Measurements from ENCODE around the gene TRMT2A.

Gene TRMT2A

GRCh38 chr22:20145832-20146223, 28.8 kb upstream of the TRMT2A start:
- in situ Hi-C loops (cut with HindIII; ENCODE audit: low pct_unique_long_range_greater_than_20kb, low sequenced_read_pairs): no loop called here
- TF ChIP-seq JUND (IDR thresholded peaks at IDR 0.05; ENCODE audit: low read depth): no peak
- no peak for DNase-seq (ENCODE audit: low read depth in 1 of 2, low spot score in 1 of 2)

GRCh38 chr22:20145206-20145831, 28.3 kb upstream of the TRMT2A start:
- no peak for TF ChIP-seq JUND (IDR thresholded peaks at IDR 0.05; ENCODE audit: low read depth)
- in situ Hi-C loops (cut with HindIII; ENCODE audit: low pct_unique_long_range_greater_than_20kb, low sequenced_read_pairs): no loop called here
- DNase-seq (ENCODE audit: low read depth in 1 of 2, low spot score in 1 of 2): no peak

DNA sequence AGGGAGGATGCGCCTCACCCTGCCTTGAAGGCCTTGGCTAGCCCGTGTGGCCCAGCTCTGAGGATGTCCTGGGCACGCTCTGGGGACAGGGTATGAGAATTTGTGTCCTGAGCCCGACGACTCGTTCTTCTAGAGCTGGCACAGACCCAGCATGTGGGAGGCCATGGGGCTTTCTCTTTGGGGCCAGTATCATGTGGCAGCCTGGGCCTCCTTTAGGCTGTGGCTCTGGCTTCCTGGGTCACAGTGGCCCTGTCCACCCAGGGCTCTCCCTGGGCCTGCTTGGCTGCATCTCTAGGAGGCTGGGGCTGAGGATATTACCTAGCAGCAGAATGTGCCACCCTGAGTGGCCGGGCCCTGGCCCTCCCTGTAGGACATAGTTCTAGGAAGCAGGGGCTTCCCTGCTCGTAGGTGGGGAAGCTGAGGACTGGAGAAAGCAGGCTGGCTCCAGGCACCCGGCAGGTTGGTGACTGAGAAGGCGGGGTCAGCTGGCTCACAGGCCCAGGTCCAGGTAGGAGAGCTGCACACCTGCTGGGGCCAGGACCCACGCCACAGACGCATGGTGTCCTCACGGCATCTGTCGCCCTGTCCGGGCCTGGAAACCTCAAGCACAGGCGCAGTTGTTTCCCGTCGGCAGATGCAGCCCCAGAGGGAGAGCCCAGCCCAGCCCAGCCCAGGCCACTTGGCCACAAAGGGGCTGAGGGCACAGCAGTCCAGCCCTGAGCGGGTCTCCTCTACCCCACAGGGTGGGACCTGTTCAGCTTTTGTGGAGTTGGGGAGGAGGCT, 27.0 kb upstream of the TRMT2A start:
- DNase-seq (ENCODE audit: low read depth in 1 of 2, low spot score in 1 of 2): no peak
- in situ Hi-C loops (cut with HindIII; ENCODE audit: low pct_unique_long_range_greater_than_20kb, low sequenced_read_pairs): no loop called here
- TF ChIP-seq JUND (IDR thresholded peaks at IDR 0.05; ENCODE audit: low read depth): no peak

GRCh38 chr22:20142711-20143621, 25.9 kb upstream of the TRMT2A start:
- no peak for TF ChIP-seq JUND (IDR thresholded peaks at IDR 0.05; ENCODE audit: low read depth)
- in situ Hi-C loops (cut with HindIII; ENCODE audit: low pct_unique_long_range_greater_than_20kb, low sequenced_read_pairs): no loop called here
- no peak for DNase-seq (ENCODE audit: low read depth in 1 of 2, low spot score in 1 of 2)

DNA sequence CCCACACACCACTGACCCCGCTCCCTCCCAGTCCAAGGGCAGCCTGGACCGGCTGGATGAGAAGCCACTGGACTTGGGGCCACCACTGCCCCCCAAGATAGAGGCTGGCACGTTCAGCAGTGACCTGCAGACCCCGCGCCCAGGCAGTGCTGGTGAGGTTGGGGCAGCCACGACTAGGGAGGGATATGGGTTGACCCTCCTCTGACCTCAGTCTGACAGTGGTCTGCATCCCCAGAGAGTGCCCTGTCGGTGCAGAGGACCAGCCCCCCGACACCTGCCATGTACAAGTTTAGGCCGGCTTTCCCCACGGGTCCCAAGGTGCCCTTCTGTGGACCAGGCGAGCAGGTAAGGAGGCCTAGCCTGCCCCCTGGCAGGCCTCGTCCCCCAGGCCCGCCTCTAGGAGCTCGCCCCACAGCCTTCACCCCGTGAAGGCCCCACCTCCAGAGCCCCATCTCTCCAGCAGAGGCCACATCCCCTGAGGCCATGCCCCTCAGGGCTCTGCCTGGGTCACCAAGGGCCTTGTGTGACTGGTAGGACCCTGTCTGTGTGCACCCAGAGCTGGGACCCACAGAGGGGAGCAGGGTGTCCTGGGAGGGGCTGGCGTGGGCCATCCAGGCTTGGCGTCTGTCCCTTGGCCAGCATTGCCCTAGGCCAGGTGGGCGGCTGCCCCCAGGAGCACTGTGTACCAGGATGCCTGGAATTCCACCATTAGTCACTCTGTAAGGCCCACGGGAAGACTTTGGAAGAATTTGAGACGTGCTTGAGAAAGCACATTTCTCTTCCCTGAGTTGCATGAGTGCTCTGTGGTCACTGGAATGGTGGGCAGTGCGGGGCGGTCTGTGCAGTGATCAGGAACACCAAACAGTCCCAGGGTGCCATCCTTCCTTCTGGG, 24.4 kb upstream of the TRMT2A start:
- TF ChIP-seq JUND (IDR thresholded peaks at IDR 0.05; ENCODE audit: low read depth): no peak
- no peak for DNase-seq (ENCODE audit: low read depth in 1 of 2, low spot score in 1 of 2)
- in situ Hi-C loops (cut with HindIII; ENCODE audit: low pct_unique_long_range_greater_than_20kb, low sequenced_read_pairs): no loop called here

- no peak for DNase-seq (ENCODE audit: low read depth in 1 of 2, low spot score in 1 of 2)
- in situ Hi-C loops (cut with HindIII; ENCODE audit: low pct_unique_long_range_greater_than_20kb, low sequenced_read_pairs): no loop called here
- no peak for TF ChIP-seq JUND (IDR thresholded peaks at IDR 0.05; ENCODE audit: low read depth)
Measured at GRCh38 chr22:20140521-20140964, 23.5 kb upstream of the TRMT2A start.

DNA sequence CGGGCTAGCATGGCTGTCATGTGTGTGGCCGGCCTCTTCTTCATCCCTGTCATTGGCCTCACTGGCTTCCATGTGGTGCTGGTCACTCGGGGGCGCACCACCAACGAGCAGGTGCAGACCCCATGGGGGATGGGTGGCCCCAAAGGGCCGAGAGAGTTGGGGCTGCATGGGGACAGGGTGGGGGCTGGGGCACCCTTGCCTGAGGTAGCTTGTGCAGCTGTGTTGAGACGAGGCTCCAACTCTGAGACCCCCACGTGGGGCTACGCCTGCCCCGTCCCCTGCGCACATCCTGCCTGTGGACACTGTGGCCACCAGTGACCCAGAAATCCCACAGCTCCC, 23.1 kb upstream of the TRMT2A start:
- TF ChIP-seq JUND (IDR thresholded peaks at IDR 0.05; ENCODE audit: low read depth): no peak
- in situ Hi-C loops (cut with HindIII; ENCODE audit: low pct_unique_long_range_greater_than_20kb, low sequenced_read_pairs): no loop called here
- DNase-seq (ENCODE audit: low read depth in 1 of 2, low spot score in 1 of 2): no peak

- TF ChIP-seq JUND (IDR thresholded peaks at IDR 0.05; ENCODE audit: low read depth): no peak
- DNase-seq (ENCODE audit: low read depth in 1 of 2, low spot score in 1 of 2): no peak
- in situ Hi-C loops (cut with HindIII; ENCODE audit: low pct_unique_long_range_greater_than_20kb, low sequenced_read_pairs): no loop called here
Measured at GRCh38 chr22:20139391-20140106, 22.5 kb upstream of the TRMT2A start.

GRCh38 chr22:20138868-20139267, 21.8 kb upstream of the TRMT2A start:
- no peak for TF ChIP-seq JUND (IDR thresholded peaks at IDR 0.05; ENCODE audit: low read depth)
- DNase-seq (ENCODE audit: low read depth in 1 of 2, low spot score in 1 of 2): no peak
- in situ Hi-C loops (cut with HindIII; ENCODE audit: low pct_unique_long_range_greater_than_20kb, low sequenced_read_pairs): no loop called here

- no peak for DNase-seq (ENCODE audit: low read depth in 1 of 2, low spot score in 1 of 2)
- in situ Hi-C loops (cut with HindIII; ENCODE audit: low pct_unique_long_range_greater_than_20kb, low sequenced_read_pairs): no loop called here
- no peak for TF ChIP-seq JUND (IDR thresholded peaks at IDR 0.05; ENCODE audit: low read depth)
Measured at GRCh38 chr22:20138417-20138738, 21.4 kb upstream of the TRMT2A start.

- in situ Hi-C loops (cut with HindIII; ENCODE audit: low pct_unique_long_range_greater_than_20kb, low sequenced_read_pairs): no loop called here
- TF ChIP-seq JUND (IDR thresholded peaks at IDR 0.05; ENCODE audit: low read depth): no peak
- no peak for DNase-seq (ENCODE audit: low read depth in 1 of 2, low spot score in 1 of 2)
Measured at GRCh38 chr22:20137671-20138416, 20.8 kb upstream of the TRMT2A start.
